Measurements from ENCODE around the gene PDE4D.

PDE4D gene

GRCh38 chr5:59542306-59542705 lies 351.2 kb downstream of the PDE4D start:
- DNase-seq, result no peak

GRCh38 chr5:59540366-59540765 lies 353.2 kb downstream of the PDE4D start:
- no peak for DNase-seq

- DNase-seq, result no peak
Measured at GRCh38 chr5:59538750-59539121, 354.8 kb downstream of the PDE4D start.

GRCh38 chr5:59537961-59538749 lies 355.4 kb downstream of the PDE4D start:
- DNase-seq, result no peak

- DNase-seq, result no peak
Measured at GRCh38 chr5:59536875-59537274, 356.7 kb downstream of the PDE4D start.

- no peak for DNase-seq
Measured at GRCh38 chr5:59535561-59535960, 358.0 kb downstream of the PDE4D start.

GRCh38 chr5:59533730-59534108 lies 359.8 kb downstream of the PDE4D start:
- no peak for DNase-seq

- DNase-seq, result no peak
Measured at GRCh38 chr5:59532979-59533729, 360.4 kb downstream of the PDE4D start.

- DNase-seq, result no peak
Measured at GRCh38 chr5:59529239-59529638, 364.3 kb downstream of the PDE4D start.

GRCh38 chr5:59528202-59528862 lies 365.2 kb downstream of the PDE4D start:
- DNase-seq, result no peak

GRCh38 chr5:59525957-59526356 lies 367.6 kb downstream of the PDE4D start:
- DNase-seq, result no peak

GRCh38 chr5:59525311-59525710 lies 368.2 kb downstream of the PDE4D start:
- no peak for DNase-seq

- DNase-seq, result no peak
Measured at GRCh38 chr5:59522201-59522831, 371.2 kb downstream of the PDE4D start.

GRCh38 chr5:59521476-59521875 lies 372.1 kb downstream of the PDE4D start:
- DNase-seq, result no peak

GRCh38 chr5:59519338-59519737 lies 374.2 kb downstream of the PDE4D start:
- DNase-seq, result no peak

- DNase-seq, result no peak
Measured at GRCh38 chr5:59517926-59518585, 375.5 kb downstream of the PDE4D start.

- DNase-seq, result no peak
Measured at GRCh38 chr5:59516161-59516560, 377.4 kb downstream of the PDE4D start.

- no peak for DNase-seq
Measured at GRCh38 chr5:59506285-59506877, 387.1 kb downstream of the PDE4D start.

GRCh38 chr5:59504043-59504442 lies 389.5 kb downstream of the PDE4D start:
- DNase-seq, result no peak

GRCh38 chr5:59503220-59503619 lies 390.3 kb downstream of the PDE4D start:
- DNase-seq, result peak; percentile 55

- DNase-seq, result no peak
Measured at GRCh38 chr5:59501316-59501715, 392.2 kb downstream of the PDE4D start.

- no peak for DNase-seq
Measured at GRCh38 chr5:59500014-59500413, 393.5 kb downstream of the PDE4D start.
